ENCODE data around the gene FBXL4.

- TF ChIP-seq CTCF (conservative IDR thresholded peaks at IDR 0.05; ENCODE audit: low read length) = no peak
- TF ChIP-seq EZH2phosphoT487 (IDR thresholded peaks at IDR 0.05; ENCODE audit: borderline replicate concordance, low read depth, low read length) = no peak
Measured at GRCh38 chr6:98840385-98840784, 107.4 kb downstream of the FBXL4 start.
